Hepatocyte (in vitro differentiated cells): ENCODE data around the gene LDLRAD2.

Source experiments
- CTCF ChIP-seq: fragments of 200-600 bp; sonication (generic); IDR thresholded peaks from 2 replicates; pipeline ENCODE4 v1.5.1; 2016; ENCODE audit warnings: antibody characterized with exemption, mild to moderate bottlenecking; ENCODE audit not compliant: poor library complexity
- EZH2 ChIP-seq: fragments of 200-600 bp; sonication (generic); IDR thresholded peaks from 2 replicates; pipeline ENCODE4 v1.6.1; 2016; ENCODE audit warnings: antibody characterized with exemption, mild to moderate bottlenecking, borderline replicate concordance
- EZH2phosphoT487 ChIP-seq: fragments of 200-600 bp; sonication (generic); IDR thresholded peaks from one replicate; pipeline ENCODE4 v1.6.1; 2018; ENCODE audit warnings: antibody characterized with exemption, mild to moderate bottlenecking, low read depth, moderate library complexity; ENCODE audit not compliant: unreplicated experiment, severe bottlenecking

- TF ChIP-seq CTCF (no peak), EZH2 (no peak), EZH2phosphoT487 (no peak)
Measured at GRCh38 chr1:21801100-21801499, 11.0 kb upstream of the LDLRAD2 start.
